ENCODE results near the gene CDH4.
A peak's percentile ranks its signal among the peaks of the same experiment; 100 is the strongest.

Gene CDH4

GRCh38 chr20:61630816-61631215, 378.8 kb downstream of the CDH4 start:
- Histone ChIP-seq H3K4me1 (ENCODE audit: control insufficient read depth, insufficient read depth, low read length) (peaks cover 23% of the 10 kb centered on the region), H3K4me2 (ENCODE audit: low read length) (no peak overlapping the region), H3K36me3 (ENCODE audit: insufficient read depth, low read length) (no peaks in the 10 kb centered on the region), H3K9ac (ENCODE audit: low read depth, low read length) (no peak overlapping the region), H3K27me3 (ENCODE audit: control insufficient read depth, insufficient read depth, low read length) (no peaks in the 10 kb centered on the region), H3K4me3 (ENCODE audit: low read length) (no peak overlapping the region), H3K9me3 (replicated peaks; ENCODE audit: low read length) (no peaks in the 10 kb centered on the region)

DNA sequence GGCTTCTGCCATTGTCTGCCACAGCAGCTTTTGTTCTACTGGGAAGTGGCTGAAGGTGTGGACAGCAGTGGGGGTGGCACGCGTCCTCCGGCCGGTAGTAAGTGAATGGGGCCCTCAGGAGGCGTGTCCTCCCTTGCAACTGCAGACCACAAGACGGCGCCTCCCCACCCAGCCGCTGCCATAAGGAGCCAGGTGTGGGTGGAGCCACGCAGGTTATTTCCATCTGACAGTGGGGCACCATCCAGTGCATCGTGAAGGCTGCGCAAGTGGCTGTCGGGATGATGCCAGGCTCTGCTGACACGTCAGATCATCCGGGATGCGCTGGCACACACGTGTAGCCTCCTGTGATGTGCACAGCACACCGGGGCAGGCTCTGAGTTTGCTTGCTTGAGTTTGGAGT, 379.7 kb downstream of the CDH4 start:
- Histone ChIP-seq H3K9me3 (replicated peaks; ENCODE audit: low read length) (no peaks in the 10 kb centered on the region), H3K27me3 (ENCODE audit: control insufficient read depth, insufficient read depth, low read length) (no peaks in the 10 kb centered on the region), H3K9ac (ENCODE audit: low read depth, low read length) (no peak overlapping the region), H3K4me2 (ENCODE audit: low read length) (no peak overlapping the region), H3K4me1 (ENCODE audit: control insufficient read depth, insufficient read depth, low read length) (peaks cover 23% of the 10 kb centered on the region), H3K4me3 (ENCODE audit: low read length) (no peak overlapping the region), H3K36me3 (ENCODE audit: insufficient read depth, low read length) (no peaks in the 10 kb centered on the region)

DNA sequence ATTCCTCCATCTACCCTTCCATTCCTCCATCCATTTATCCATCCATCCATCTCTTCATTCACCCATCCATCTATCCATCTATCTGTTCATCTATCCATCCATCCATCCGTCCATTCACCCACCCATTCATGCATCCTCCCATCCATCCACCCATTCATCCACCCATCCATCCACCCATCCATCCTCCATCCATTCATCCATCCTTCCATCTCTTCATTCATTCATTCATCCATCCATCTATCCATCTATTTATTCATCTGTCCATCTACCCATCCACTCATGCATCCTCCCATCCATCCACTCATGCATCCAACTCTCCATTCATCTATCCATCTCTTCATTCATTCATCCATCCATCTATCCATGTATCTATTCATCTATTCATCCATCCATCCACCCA, 380.9 kb downstream of the CDH4 start:
- Histone ChIP-seq H3K27me3 (ENCODE audit: control insufficient read depth, insufficient read depth, low read length) (no peaks in the 10 kb centered on the region), H3K9me3 (replicated peaks; ENCODE audit: low read length) (no peaks in the 10 kb centered on the region), H3K9ac (ENCODE audit: low read depth, low read length) (no peak overlapping the region), H3K36me3 (ENCODE audit: insufficient read depth, low read length) (no peaks in the 10 kb centered on the region), H3K4me3 (ENCODE audit: low read length) (no peak overlapping the region), H3K4me1 (ENCODE audit: control insufficient read depth, insufficient read depth, low read length) (peaks cover 23% of the 10 kb centered on the region), H3K4me2 (ENCODE audit: low read length) (no peak overlapping the region)

DNA sequence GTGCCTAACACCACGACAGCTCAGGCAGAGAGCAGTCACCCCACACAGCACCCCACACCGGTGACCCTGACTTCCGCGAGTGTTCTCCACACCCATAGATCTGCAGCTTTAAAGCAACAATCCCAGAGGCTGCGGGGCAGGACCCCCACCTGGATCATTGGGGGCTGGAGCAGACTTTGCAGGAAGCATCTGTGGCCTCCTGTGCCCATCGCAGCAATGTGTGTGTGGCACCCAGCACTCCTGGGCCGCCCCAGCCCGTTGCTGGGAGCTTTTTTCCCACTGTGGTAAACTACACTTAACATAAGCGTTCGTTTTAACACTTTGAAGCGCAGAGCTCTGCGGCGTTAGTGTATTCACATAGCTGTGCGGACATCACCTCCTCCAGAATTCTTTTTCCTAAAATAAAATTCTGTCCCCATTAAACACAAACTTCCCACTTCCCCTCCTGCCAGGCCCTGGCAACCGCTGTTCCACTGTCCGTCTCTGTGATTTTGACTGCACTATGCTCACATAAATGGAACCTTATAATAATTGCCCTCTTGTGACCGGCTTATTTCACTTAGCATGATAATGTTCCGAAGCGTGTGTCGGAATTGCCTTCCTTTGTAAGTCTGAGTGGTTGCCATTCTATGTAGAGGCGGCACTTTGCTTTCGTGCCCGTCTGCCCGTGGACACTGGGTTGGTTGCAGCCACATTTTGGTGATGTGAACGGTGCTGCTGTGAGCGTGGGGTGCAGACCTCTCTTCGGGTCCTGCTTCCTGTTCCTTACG, 382.5 kb downstream of the CDH4 start:
- Histone ChIP-seq H3K4me1 (ENCODE audit: control insufficient read depth, insufficient read depth, low read length) (peaks cover 17% of the 10 kb centered on the region), H3K36me3 (ENCODE audit: insufficient read depth, low read length) (no peaks in the 10 kb centered on the region), H3K9ac (ENCODE audit: low read depth, low read length) (no peak overlapping the region), H3K4me3 (ENCODE audit: low read length) (no peak overlapping the region), H3K4me2 (ENCODE audit: low read length) (no peak overlapping the region), H3K9me3 (replicated peaks; ENCODE audit: low read length) (no peaks in the 10 kb centered on the region), H3K27me3 (ENCODE audit: control insufficient read depth, insufficient read depth, low read length) (no peaks in the 10 kb centered on the region)

DNA sequence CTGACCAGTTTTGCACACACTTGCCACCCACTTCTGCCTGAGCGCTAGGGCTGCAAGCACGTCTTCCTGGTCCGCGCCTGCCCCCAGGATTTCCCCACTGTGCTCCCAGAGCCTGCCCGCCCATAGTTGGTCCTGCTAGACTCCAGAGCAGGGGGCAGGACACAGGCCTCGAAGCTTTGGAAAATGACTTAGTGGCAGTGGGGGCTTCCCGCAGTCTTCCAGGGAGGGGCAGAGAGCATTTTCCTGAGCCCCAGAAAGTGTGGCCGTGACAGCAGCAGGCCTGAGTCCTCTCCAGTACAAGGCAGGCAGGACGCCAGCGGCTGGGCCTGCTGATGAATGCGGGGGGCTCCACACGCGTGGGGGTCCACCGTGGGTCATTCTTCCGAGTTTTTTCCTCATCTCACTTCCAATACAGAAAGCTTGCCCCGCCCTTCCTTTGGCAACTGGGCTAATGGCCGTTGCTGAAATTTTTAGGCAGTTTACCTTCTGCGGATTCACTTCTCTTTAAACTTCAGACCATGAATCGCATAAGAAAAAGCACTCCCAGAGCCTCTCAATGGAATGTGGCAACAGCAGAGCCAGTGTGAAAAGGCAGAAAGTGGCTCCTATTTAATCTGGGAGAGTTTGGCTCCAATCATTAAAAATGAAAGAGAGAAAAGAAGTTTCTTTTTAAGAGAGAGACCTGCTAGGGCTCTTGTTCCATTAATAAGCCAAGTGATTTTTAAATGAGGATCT, 383.8 kb downstream of the CDH4 start:
- Histone ChIP-seq H3K36me3 (ENCODE audit: insufficient read depth, low read length) (no peaks in the 10 kb centered on the region), H3K9ac (ENCODE audit: low read depth, low read length) (no peak overlapping the region), H3K9me3 (replicated peaks; ENCODE audit: low read length) (no peaks in the 10 kb centered on the region), H3K4me3 (ENCODE audit: low read length) (no peak overlapping the region), H3K4me2 (ENCODE audit: low read length) (no peak overlapping the region), H3K4me1 (ENCODE audit: control insufficient read depth, insufficient read depth, low read length) (peaks cover 12% of the 10 kb centered on the region), H3K27me3 (ENCODE audit: control insufficient read depth, insufficient read depth, low read length) (no peaks in the 10 kb centered on the region)

- no peak overlapping the region for H3K4me2 ChIP-seq (ENCODE audit: low read length)
- no peaks in the 10 kb centered on the region for H3K36me3 ChIP-seq (ENCODE audit: insufficient read depth, low read length)
- no peaks in the 10 kb centered on the region for H3K27me3 ChIP-seq (ENCODE audit: control insufficient read depth, insufficient read depth, low read length)
- H3K9me3 ChIP-seq (replicated peaks; ENCODE audit: low read length) = no peaks in the 10 kb centered on the region
- H3K4me3 ChIP-seq (ENCODE audit: low read length) = no peak overlapping the region
- H3K4me1 ChIP-seq (ENCODE audit: control insufficient read depth, insufficient read depth, low read length) = peaks cover 12% of the 10 kb centered on the region
- H3K9ac ChIP-seq (ENCODE audit: low read depth, low read length) = no peak overlapping the region
Observed at GRCh38 chr20:61636531-61637116, 384.6 kb downstream of the CDH4 start.

GRCh38 chr20:61638802-61639585, 386.9 kb downstream of the CDH4 start:
- peaks cover 12% of the 10 kb centered on the region for H3K4me1 ChIP-seq (ENCODE audit: control insufficient read depth, insufficient read depth, low read length)
- no peaks in the 10 kb centered on the region for H3K27me3 ChIP-seq (ENCODE audit: control insufficient read depth, insufficient read depth, low read length)
- H3K4me3 ChIP-seq (ENCODE audit: low read length) = no peak overlapping the region
- H3K9me3 ChIP-seq (replicated peaks; ENCODE audit: low read length) = no peaks in the 10 kb centered on the region
- H3K9ac ChIP-seq (ENCODE audit: low read depth, low read length) = no peak overlapping the region
- H3K36me3 ChIP-seq (ENCODE audit: insufficient read depth, low read length) = no peaks in the 10 kb centered on the region
- peak overlapping the region; percentile 17 for H3K4me2 ChIP-seq (ENCODE audit: low read length)

DNA sequence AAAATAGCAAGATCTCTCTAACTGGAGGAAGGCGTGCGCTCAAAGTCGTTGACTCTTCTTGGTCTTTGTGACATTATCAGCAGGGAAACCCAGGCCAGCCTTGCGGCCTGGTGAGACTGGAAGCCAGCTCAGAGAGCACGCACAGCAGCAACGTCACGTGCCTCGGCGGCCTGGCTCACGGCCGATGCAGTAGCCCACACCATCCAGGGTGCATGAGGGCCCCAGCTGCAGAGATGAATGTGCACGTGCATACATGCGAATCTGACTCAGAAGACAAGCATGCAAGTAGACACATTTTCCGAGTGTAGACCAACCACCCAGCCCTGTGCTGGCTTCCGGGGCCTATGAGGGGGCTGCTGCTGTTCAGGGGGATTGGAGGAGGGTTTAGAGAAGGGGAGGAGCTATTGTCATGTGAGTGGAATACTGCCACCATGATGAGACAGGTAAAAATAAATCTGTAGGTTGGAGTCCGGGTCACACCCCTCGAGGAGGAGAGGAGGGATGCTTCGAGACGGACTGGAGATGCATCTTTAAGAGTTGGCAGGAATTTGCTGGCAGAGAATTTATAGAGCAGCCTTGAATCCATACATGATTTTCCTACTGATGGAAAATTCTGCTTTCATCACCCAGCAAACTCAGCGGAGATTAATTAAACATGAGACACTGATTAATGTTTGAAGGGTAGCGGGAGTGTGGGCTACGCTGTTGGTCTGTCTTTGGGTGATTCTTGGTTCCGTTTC, 388.2 kb downstream of the CDH4 start:
- no peaks in the 10 kb centered on the region for H3K36me3 ChIP-seq (ENCODE audit: insufficient read depth, low read length)
- no peak overlapping the region for H3K4me3 ChIP-seq (ENCODE audit: low read length)
- H3K4me1 ChIP-seq (ENCODE audit: control insufficient read depth, insufficient read depth, low read length) = peaks cover 12% of the 10 kb centered on the region
- no peaks in the 10 kb centered on the region for H3K27me3 ChIP-seq (ENCODE audit: control insufficient read depth, insufficient read depth, low read length)
- no peak overlapping the region for H3K4me2 ChIP-seq (ENCODE audit: low read length)
- H3K9ac ChIP-seq (ENCODE audit: low read depth, low read length) = no peak overlapping the region
- H3K9me3 ChIP-seq (replicated peaks; ENCODE audit: low read length) = no peaks in the 10 kb centered on the region

DNA sequence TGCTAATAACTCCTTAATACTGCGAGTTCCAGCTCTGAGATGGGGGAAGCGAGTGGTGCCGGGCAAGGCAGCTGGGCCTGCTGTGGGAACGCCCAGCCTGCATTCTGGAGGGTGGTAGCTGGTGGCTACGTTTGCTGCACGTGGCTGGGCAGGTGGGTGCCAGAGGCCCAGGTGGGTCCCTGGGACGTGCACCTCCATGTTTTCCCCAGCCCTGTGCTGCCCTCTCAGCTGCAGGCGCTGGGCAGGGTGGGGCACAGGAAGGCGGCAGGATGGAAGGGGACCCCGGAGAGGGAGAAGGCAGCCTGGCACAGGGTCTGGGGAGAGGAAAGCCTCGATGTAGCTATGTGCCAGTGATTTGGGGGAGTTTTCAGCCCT, 388.8 kb downstream of the CDH4 start:
- Histone ChIP-seq H3K9ac (ENCODE audit: low read depth, low read length) (no peak overlapping the region), H3K27me3 (ENCODE audit: control insufficient read depth, insufficient read depth, low read length) (no peaks in the 10 kb centered on the region), H3K4me3 (ENCODE audit: low read length) (no peak overlapping the region), H3K4me2 (ENCODE audit: low read length) (no peak overlapping the region), H3K36me3 (ENCODE audit: insufficient read depth, low read length) (no peaks in the 10 kb centered on the region), H3K4me1 (ENCODE audit: control insufficient read depth, insufficient read depth, low read length) (peaks cover 12% of the 10 kb centered on the region), H3K9me3 (replicated peaks; ENCODE audit: low read length) (no peaks in the 10 kb centered on the region)

GRCh38 chr20:61643656-61644377, 391.8 kb downstream of the CDH4 start:
- Histone ChIP-seq H3K4me3 (ENCODE audit: low read length) (no peak overlapping the region), H3K36me3 (ENCODE audit: insufficient read depth, low read length) (no peaks in the 10 kb centered on the region), H3K4me2 (ENCODE audit: low read length) (no peak overlapping the region), H3K9me3 (replicated peaks; ENCODE audit: low read length) (no peaks in the 10 kb centered on the region), H3K27me3 (ENCODE audit: control insufficient read depth, insufficient read depth, low read length) (no peaks in the 10 kb centered on the region), H3K4me1 (ENCODE audit: control insufficient read depth, insufficient read depth, low read length) (peaks cover 10% of the 10 kb centered on the region), H3K9ac (ENCODE audit: low read depth, low read length) (no peak overlapping the region)
